ENCODE measurements around the gene MYO15A.

The MYO15A gene, protein sequence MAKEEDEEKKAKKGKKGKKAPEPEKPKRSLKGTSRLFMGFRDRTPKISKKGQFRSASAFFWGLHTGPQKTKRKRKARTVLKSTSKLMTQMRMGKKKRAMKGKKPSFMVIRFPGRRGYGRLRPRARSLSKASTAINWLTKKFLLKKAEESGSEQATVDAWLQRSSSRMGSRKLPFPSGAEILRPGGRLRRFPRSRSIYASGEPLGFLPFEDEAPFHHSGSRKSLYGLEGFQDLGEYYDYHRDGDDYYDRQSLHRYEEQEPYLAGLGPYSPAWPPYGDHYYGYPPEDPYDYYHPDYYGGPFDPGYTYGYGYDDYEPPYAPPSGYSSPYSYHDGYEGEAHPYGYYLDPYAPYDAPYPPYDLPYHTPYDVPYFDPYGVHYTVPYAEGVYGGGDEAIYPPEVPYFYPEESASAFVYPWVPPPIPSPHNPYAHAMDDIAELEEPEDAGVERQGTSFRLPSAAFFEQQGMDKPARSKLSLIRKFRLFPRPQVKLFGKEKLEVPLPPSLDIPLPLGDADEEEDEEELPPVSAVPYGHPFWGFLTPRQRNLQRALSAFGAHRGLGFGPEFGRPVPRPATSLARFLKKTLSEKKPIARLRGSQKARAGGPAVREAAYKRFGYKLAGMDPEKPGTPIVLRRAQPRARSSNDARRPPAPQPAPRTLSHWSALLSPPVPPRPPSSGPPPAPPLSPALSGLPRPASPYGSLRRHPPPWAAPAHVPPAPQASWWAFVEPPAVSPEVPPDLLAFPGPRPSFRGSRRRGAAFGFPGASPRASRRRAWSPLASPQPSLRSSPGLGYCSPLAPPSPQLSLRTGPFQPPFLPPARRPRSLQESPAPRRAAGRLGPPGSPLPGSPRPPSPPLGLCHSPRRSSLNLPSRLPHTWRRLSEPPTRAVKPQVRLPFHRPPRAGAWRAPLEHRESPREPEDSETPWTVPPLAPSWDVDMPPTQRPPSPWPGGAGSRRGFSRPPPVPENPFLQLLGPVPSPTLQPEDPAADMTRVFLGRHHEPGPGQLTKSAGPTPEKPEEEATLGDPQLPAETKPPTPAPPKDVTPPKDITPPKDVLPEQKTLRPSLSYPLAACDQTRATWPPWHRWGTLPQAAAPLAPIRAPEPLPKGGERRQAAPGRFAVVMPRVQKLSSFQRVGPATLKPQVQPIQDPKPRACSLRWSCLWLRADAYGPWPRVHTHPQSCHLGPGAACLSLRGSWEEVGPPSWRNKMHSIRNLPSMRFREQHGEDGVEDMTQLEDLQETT (N-terminal part only)

DNA sequence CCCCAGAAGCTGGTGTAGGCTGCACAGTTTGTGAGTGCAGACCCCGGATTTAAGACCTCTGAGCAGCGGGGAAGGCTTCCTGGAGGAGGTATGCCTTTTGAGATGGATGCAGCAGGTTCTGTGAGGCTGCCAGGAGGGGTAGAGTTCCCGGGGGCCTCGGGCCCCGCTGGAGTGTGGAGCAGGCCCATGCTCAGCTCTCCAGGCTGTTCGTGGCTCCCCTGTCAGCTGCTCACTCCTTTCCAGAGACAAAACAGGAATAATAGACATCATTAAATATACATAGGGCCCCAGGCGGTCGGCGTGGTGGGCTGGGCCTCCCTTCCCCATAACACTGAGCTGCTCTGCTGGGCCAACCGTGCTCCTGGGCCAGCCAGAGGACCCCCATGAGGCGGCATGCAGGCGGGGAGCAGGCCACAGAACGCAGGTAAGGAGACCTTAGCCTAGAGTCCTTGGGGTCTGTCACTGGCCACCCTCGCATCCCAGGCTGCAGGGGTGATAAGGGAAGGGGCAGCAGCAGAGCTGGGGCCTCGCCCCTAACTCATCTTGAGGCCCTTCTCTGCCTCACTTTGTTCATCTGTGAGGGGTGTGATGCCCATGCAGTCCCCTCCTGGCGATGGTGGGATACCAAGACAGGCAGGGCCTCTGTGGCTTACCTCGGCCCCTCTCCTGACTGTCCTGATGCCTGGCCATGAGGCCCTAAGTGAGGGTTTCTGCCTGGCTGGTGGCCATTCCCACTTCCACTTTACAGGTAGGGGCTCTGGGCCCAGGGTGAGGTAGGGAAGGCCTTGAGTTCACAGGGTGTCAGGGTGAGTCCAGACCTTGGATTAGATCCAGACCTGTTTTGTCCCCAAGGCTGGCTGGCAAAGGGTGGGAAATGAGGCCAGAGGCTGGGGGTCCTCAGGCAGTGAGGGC, at the start of gene MYO15A:
Gene MYO15A, plus strand, starts transcription at position 356 of the 912 bp plus-strand sequence. CDS start 10,045 bp downstream, outside the sequence.
- DNase-seq: no peak

GRCh38 chr17:18059283-18059682, 49.3 kb upstream of the MYO15A start:
- no peak for DNase-seq

DNA sequence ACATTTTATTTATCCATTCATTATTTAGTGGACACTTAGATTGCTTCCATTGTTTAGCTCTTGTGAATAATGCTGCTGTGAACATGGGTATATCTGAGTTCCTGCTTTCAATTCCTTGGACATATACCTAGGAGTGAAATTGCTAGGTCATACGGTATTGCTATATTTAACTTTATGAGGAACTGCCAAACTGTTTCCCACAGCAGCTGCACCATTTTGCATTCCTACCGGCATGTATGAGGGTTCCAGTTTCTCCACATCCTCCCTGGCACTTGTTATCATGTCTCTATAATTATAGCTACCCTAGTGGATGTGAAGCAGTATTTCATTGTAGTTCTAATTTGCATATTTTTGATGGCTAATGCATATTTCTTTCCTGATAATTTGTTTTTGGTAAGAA, 44.5 kb upstream of the MYO15A start:
- DNase-seq: no peak

GRCh38 chr17:18065546-18065945, 43.0 kb upstream of the MYO15A start:
- DNase-seq: no peak

DNA sequence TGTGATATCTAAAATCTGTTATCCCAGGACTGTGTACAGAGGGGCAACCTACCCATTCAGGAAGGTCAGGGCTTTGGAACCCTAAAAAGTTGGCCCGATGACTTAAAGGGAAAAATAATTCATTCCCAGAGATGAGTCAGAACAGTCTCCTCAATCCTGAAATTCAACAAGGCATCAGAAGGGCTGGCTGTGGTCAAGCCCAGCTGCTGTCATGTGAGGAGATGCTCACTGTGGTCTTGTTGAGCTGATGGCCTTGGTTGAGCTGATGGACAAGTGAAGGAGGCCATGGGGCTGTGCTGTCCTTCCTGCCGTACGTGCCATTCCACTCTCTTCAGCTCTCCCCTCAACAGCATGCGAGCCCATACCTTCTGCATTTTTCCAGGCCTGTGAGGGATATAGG, 41.7 kb upstream of the MYO15A start:
- DNase-seq: no peak

GRCh38 chr17:18069101-18069500, 39.5 kb upstream of the MYO15A start:
- no peak for DNase-seq

- DNase-seq: peak; percentile 49
These were observed 37.7 kb upstream of the MYO15A start for GRCh38 chr17:18070861-18071340.

- DNase-seq: no peak
These were observed 36.8 kb upstream of the MYO15A start for GRCh38 chr17:18071751-18072150.

- DNase-seq: no peak
These were observed 33.8 kb upstream of the MYO15A start for GRCh38 chr17:18074566-18075272.

DNA sequence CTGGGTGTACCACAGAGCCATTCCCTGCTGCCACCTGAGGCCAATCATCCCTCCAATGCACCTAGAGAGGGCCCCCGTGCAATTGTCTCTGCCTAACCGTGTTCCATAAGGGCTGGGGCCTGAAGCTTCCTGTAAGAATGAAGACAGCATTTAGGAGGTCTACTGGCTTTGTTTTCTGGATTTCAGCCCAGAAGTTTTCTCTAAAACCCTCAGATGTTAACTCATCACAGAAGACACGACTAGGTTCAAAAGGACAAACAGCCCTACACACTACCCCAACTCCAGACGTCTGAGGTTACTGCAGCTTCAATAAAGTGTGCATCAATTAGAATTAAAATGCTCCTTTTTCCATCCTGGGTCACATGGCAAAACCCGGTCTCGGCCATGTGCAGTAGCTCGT, 31.6 kb upstream of the MYO15A start:
- no peak for DNase-seq

GRCh38 chr17:18079543-18079942, 29.0 kb upstream of the MYO15A start:
- no peak for DNase-seq

- DNase-seq: no peak
These were observed 24.3 kb upstream of the MYO15A start for GRCh38 chr17:18084256-18084655.

DNA sequence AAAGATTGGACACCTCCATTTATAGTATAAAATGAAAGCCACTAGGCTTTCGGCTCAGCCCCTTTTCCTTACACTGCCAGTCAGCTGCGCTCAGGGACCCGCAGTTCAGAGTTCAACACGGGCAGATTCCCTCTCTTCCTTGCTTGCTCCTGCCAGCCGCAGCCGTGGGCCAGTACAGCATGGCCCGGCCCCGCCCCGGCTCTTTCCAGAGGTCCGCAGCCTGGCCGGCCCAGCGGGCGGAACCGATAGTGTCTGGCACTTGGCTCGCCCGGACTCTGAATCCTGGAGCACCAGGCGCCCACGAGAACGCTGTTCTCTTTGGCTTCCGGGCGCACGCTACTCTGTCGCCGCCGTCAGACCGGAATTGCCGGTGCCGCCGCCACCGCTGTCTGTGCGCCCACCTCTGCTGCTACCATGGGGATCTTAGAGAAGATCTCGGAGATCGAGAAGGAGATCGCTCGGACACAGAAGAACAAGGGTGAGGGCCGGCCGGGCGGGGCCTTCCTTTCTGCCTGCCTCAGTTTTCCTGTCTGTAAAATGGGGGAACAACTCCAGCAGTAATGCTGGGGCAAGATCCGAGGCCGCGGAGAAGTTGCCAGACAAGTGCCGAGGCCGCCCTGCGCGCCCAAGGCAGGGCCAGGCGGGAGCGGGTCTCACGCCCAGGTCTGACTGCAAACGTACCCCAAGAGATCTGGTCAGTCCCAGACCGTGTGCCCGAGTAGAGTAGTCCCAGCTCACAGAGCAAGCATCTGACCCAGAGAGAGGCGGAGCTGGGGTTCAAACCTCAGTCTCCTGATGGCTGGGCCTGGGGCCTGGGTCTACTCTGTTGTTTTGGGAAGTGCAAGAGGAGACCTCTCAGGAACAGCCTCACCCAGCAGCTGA, 20.7 kb upstream of the MYO15A start, which contains the start of gene DRG2:
Gene DRG2, plus strand, starts transcription at position 339 of the 882 bp plus-strand sequence. Its CDS starts 76 bp downstream, at position 415.
- peak; percentile 94 for DNase-seq

- DNase-seq: no peak
These were observed 18.9 kb upstream of the MYO15A start for GRCh38 chr17:18089613-18090012.

DNA sequence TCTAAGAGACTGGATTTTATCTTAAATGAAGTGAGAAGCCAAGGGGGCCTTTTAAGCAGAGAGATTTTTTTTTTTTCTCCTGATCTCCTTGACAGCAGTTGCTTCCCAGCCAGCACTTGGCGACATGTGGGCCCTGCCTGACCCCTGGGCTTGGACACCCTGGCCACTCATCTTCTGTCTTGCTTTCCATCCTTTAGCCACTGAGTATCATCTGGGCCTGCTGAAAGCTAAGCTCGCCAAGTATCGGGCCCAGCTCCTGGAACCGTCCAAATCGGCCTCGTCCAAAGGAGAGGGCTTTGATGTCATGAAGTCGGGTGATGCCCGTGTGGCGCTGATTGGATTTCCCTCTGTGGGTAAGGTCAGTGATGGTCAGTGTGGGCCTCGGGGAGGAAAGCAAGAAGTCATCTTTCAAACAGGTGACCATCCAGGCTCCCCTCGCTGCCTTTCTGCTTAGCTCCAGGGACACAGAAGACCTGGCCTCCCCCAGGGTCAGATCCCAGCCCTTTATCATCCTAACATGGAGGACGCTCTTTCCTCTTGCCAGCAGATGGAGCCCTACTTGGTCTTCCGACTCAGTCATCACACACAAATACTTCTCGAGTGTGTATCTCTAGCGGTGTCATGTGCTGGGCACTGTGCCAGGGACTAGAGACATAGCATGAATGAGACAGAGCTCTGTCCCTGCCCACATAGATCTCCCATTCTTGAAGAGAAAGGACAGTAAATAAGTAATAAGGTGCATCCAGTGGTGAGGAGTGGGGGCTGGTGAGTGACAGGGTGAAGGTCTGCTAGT, 14.7 kb upstream of the MYO15A start:
- DNase-seq: no peak

- no peak for DNase-seq
These were observed 14.1 kb upstream of the MYO15A start for GRCh38 chr17:18094409-18094807.

DNA sequence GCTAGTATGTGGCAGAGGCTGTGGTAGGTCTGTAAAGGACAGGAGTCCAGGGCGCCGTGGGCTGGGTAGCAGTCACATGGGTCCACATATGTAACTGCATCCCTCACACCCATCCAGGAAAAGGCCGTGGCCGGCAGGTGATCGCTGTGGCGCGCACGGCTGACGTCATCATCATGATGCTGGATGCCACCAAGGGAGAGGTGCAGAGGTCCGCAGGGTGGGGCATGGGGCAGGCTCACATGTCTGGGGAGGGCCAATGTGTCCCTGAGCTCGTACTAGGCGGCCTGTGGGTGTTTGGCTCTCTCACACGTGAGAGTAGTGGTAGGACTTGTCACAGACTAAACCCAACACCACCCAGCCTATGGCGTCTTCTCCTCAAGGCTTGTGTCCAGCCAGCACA, 9.0 kb upstream of the MYO15A start:
- no peak for DNase-seq

GRCh38 chr17:18100616-18101015, 7.9 kb upstream of the MYO15A start:
- DNase-seq: peak; percentile 15

DNA sequence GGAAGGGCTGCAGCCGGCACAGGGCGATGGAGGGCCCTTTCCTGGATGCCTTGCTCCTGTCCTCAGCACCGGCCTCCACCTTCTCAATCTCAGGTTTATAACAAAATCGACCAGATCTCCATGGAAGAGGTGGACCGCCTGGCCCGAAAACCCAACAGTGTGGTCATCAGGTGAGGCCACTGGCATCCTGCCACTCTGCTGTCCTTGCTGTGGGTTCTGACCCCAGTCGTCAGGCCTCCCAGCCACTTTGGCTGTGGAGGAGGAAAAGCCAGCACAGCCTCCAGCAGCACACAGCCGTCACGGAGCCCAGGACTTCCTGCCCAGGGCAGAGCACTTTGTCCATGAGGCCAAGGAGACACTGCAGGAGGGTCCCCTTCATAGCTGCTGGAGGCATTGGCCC, 6.7 kb upstream of the MYO15A start:
- DNase-seq: no peak
